ENCODE data around the gene PAK6.

DNA sequence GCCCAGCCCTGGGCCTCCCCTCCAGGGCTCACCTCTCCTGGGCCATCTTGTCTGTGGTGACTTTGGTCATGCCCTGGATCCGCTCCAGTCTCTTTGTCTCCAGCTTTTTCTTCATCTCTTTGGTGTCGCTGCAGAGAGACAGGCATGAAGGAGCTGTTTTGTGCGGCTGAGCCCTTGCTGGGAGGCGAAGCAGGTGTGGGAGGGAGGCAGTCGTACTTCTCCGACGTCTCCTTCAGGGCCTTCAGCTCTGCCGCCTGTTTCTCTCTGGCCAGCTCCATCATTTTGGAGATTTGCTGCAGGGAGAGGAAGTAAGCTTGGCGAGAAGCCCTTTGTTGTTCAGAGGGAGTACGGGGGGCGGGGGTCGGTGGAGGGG, 51.7 kb downstream of the PAK6 start:
- TF ChIP-seq, protein P1, sequence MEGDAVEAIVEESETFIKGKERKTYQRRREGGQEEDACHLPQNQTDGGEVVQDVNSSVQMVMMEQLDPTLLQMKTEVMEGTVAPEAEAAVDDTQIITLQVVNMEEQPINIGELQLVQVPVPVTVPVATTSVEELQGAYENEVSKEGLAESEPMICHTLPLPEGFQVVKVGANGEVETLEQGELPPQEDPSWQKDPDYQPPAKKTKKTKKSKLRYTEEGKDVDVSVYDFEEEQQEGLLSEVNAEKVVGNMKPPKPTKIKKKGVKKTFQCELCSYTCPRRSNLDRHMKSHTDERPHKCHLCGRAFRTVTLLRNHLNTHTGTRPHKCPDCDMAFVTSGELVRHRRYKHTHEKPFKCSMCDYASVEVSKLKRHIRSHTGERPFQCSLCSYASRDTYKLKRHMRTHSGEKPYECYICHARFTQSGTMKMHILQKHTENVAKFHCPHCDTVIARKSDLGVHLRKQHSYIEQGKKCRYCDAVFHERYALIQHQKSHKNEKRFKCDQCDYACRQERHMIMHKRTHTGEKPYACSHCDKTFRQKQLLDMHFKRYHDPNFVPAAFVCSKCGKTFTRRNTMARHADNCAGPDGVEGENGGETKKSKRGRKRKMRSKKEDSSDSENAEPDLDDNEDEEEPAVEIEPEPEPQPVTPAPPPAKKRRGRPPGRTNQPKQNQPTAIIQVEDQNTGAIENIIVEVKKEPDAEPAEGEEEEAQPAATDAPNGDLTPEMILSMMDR (IDR thresholded peaks at IDR 0.05; ENCODE audit: poor library complexity, severe bottlenecking): no peak
- TF ChIP-seq EP300 (conservative IDR thresholded peaks at IDR 0.05; ENCODE audit: poor library complexity, severe bottlenecking): no peak
- no peak for TF ChIP-seq REST (IDR thresholded peaks at IDR 0.05; ENCODE audit: borderline replicate concordance)
- TF ChIP-seq SMC3 (conservative IDR thresholded peaks at IDR 0.05; ENCODE audit: poor library complexity): no peak
- no peak for TF ChIP-seq RAD21 (conservative IDR thresholded peaks at IDR 0.05)
- TF ChIP-seq POLR2AphosphoS5 (IDR thresholded peaks at IDR 0.05): no peak
- no peak for TF ChIP-seq MXI1 (conservative IDR thresholded peaks at IDR 0.05; ENCODE audit: poor library complexity, severe bottlenecking)

Data from neural cell (in vitro differentiated cells).